Thyroid gland (tissue), 4 donors: ENCODE measurements around the gene PEX11G. TPM values are rescaled to one million over a fixed set of nuclear protein-coding genes. Genes with fewer than 3 reads are reported as not detected.

Experiments used
- DNase-seq, 2 donors: peaks; one replicate each; pipeline ENCODE4 v3.0.0-alpha.2; 2019
- H3K27ac ChIP-seq, 3 donors: fragments of 200-600 bp; sonication (generic); 1 replicate in 2 of 3; 2 replicates in 1 of 3; pipeline ENCODE4 v1.5.1; 2016 to 2019; ENCODE audit warnings: mild to moderate bottlenecking in 1 of 3, moderate library complexity in 1 of 3
- H3K27me3 ChIP-seq: fragments of 200-600 bp; sonication (generic); one replicate; pipeline ENCODE4 v1.5.1; 2019
- H3K36me3 ChIP-seq, 2 donors: fragments of 200-600 bp; sonication (generic); one replicate each; pipeline ENCODE4 v1.5.1; 2016 to 2019
- H3K4me1 ChIP-seq, 2 donors: fragments of 200-600 bp; sonication (generic); one replicate each; pipeline ENCODE4 v1.5.1; 2017 to 2019
- H3K4me3 ChIP-seq, 3 donors: fragments of 200-600 bp; sonication (generic); replicated peaks in 1 of 3; 1 replicate in 2 of 3; 2 replicates in 1 of 3; pipeline ENCODE4 v1.5.1; 2016; ENCODE audit warnings: mild to moderate bottlenecking in 1 of 3
- H3K9me3 ChIP-seq: fragments of 200-600 bp; sonication (generic); one replicate; pipeline ENCODE4 v1.5.1; 2017
- CTCF ChIP-seq, 6 experiments: fragments of 200-600 bp in 3 of 6; fragments of 450-650 bp in 3 of 6; sonication (generic) in 3 of 6; IDR thresholded peaks; one replicate each; pipeline ENCODE4 v1.5.1; 2016 to 2019; ENCODE audit warnings: antibody characterized with exemption in 6 of 6, mild to moderate bottlenecking in 2 of 6, inconsistent platforms in 1 of 6, moderate library complexity in 1 of 6
- POLR2A ChIP-seq, 2 donors: fragments of 450-650 bp; IDR thresholded peaks; one replicate each; pipeline ENCODE4 v1.6.1; 2017; ENCODE audit warnings: antibody characterized with exemption in 2 of 2, mild to moderate bottlenecking in 2 of 2, moderate library complexity in 1 of 2
- WGBS, 2 donors: methylation state at CpG; one replicate each; pipeline ENCODE4 v1.1.5; 2017; 5-methylcytosine and 5-hydroxymethylcytosine counted together
- intact Hi-C: fragments of 100-400 bp; cut with DNase I; formaldehyde crosslinking; loops from one replicate; pipeline ENCODE4 v1.15.1; 2023
- total RNA-seq, 4 donors: library from RNA; depleted of rRNA; stranded (reverse); fragments of >200 nt; gene quantifications; one replicate each; pipeline ENCODE4 v1.2.3, GENCODE V29; 2016

PEX11G gene
- total RNA-seq, 4 donors from 2014 or later: 2.3 to 11.5 (median 5.5) TPM

GRCh38 chr19:7483720-7484201, 5.1 kb downstream of the PEX11G start:
- Histone ChIP-seq H3K27me3 (no peaks in the 10 kb centered on the region), H3K4me1 (peaks cover 5 to 8% of the 10 kb centered on the region in 2 donors), H3K36me3 (no peaks in the 10 kb centered on the region), H3K27ac (no peak overlapping the region), H3K9me3 (no peaks in the 10 kb centered on the region), H3K4me3 (no peak overlapping the region)
- DNase-seq: no peak
- TF ChIP-seq CTCF (IDR thresholded peaks at IDR 0.05) (no peak), POLR2A (IDR thresholded peaks at IDR 0.05) (no peak)
- intact Hi-C loops: no loop called here
- WGBS, 2 donors: 77 to 87% methylated on average over 17 of the region's 17 CpGs

- Histone ChIP-seq H3K4me1 (peaks cover 0 to 4% of the 10 kb centered on the region in 2 donors), H3K27ac (no peak overlapping the region), H3K4me3 (no peak overlapping the region), H3K27me3 (no peaks in the 10 kb centered on the region), H3K36me3 (no peaks in the 10 kb centered on the region), H3K9me3 (no peaks in the 10 kb centered on the region)
- TF ChIP-seq CTCF (IDR thresholded peaks at IDR 0.05): no peak
- no peak for TF ChIP-seq POLR2A (IDR thresholded peaks at IDR 0.05)
- WGBS, 2 donors: 40% methylated on average over 18 to 27 of the region's 37 CpGs
- DNase-seq: peak in 1 of 2 donors; percentile 15
- intact Hi-C loops: no loop called here
Measured at GRCh38 chr19:7482584-7483439, 6.0 kb downstream of the PEX11G start.

GRCh38 chr19:7480970-7481255, 7.9 kb downstream of the PEX11G start:
- 79 to 80% methylated on average over 7 of the region's 7 CpGs for WGBS, 2 donors
- H3K27me3 ChIP-seq: no peaks in the 10 kb centered on the region
- peaks cover 0 to 4% of the 10 kb centered on the region in 2 donors for H3K4me1 ChIP-seq
- TF ChIP-seq POLR2A (IDR thresholded peaks at IDR 0.05): no peak
- TF ChIP-seq CTCF (IDR thresholded peaks at IDR 0.05): no peak
- no peak for DNase-seq
- H3K27ac ChIP-seq: peak overlapping the region in 1 of 3 donors; percentile 61
- H3K4me3 ChIP-seq: no peak overlapping the region
- H3K36me3 ChIP-seq: no peaks in the 10 kb centered on the region
- intact Hi-C loops: no loop called here
- no peaks in the 10 kb centered on the region for H3K9me3 ChIP-seq

- no peaks in the 10 kb centered on the region for H3K9me3 ChIP-seq
- no peaks in the 10 kb centered on the region for H3K36me3 ChIP-seq
- intact Hi-C loops: no loop called here
- H3K4me3 ChIP-seq: no peak overlapping the region
- no peaks in the 10 kb centered on the region for H3K27me3 ChIP-seq
- H3K4me1 ChIP-seq: peaks cover 0 to 4% of the 10 kb centered on the region in 2 donors
- WGBS, 2 donors: 62% methylated on average over 10 to 11 of the region's 11 CpGs
- no peak for DNase-seq
- H3K27ac ChIP-seq: peak overlapping the region in 1 of 3 donors; percentile 61
- TF ChIP-seq POLR2A (IDR thresholded peaks at IDR 0.05) (no peak), CTCF (IDR thresholded peaks at IDR 0.05) (no peak)
Measured at GRCh38 chr19:7480222-7480969, 8.4 kb downstream of the PEX11G start.

GRCh38 chr19:7478843-7479227, 10.0 kb downstream of the PEX11G start:
- Histone ChIP-seq H3K36me3 (no peaks in the 10 kb centered on the region), H3K9me3 (no peaks in the 10 kb centered on the region), H3K27me3 (no peaks in the 10 kb centered on the region), H3K27ac (no peak overlapping the region), H3K4me3 (no peak overlapping the region), H3K4me1 (peaks cover 0 to 4% of the 10 kb centered on the region in 2 donors)
- WGBS, 2 donors: 65 to 100% methylated on average over 2 of the region's 9 CpGs
- intact Hi-C loops: no loop called here
- TF ChIP-seq POLR2A (IDR thresholded peaks at IDR 0.05) (no peak), CTCF (IDR thresholded peaks at IDR 0.05) (no peak)
- DNase-seq: no peak
